DND-41 (cell line): Measurements from ENCODE around the gene ENTPD6.

Experiments
- ATAC-seq: fragments of 200-7000 bp; cut with Tn5 transposase; 3 replicates; pipeline ENCODE4 v1.9.1; 2021; ENCODE audit warnings: low read depth; ENCODE audit not compliant: insufficient read depth
- DNase-seq: peaks from one replicate; pipeline ENCODE4 v3.0.0-alpha.2; 2020
- H2AFZ ChIP-seq: 2 replicates; pipeline ENCODE4 v1.6.0; 2012; ENCODE audit warnings: low read depth, low read length
- H3K27ac ChIP-seq: 2 replicates; pipeline ENCODE4 v1.5.1; 2012; ENCODE audit warnings: low read length, inconsistent platforms
- H3K27me3 ChIP-seq: fragments of 200-600 bp; sonication (generic); 2 replicates; pipeline ENCODE4 v1.6.0; 2012; ENCODE audit warnings: low read length, mild to moderate bottlenecking, inconsistent platforms; ENCODE audit not compliant: insufficient read depth, poor library complexity
- H3K36me3 ChIP-seq: 2 replicates; pipeline ENCODE4 v1.5.1; 2012; ENCODE audit warnings: low read length, inconsistent platforms; ENCODE audit not compliant: insufficient read depth
- H3K4me1 ChIP-seq: 2 replicates; pipeline ENCODE4 v1.5.1; 2012; ENCODE audit warnings: mild to moderate bottlenecking, low read length; ENCODE audit not compliant: insufficient read depth
- H3K4me2 ChIP-seq: 2 replicates; pipeline ENCODE4 v1.6.0; 2012; ENCODE audit warnings: mild to moderate bottlenecking, moderate library complexity, low read length, inconsistent platforms; ENCODE audit not compliant: insufficient read depth
- H3K4me3 ChIP-seq, 2 experiments: fragments of 200-600 bp in 1 of 2; shearing (Covaris generic) in 1 of 2; 2 replicates each; pipeline ENCODE4 v1.5.1; 2012 to 2016; ENCODE audit warnings: inconsistent platforms in 2 of 2, low read length in 2 of 2, mild to moderate bottlenecking in 2 of 2, low read depth in 1 of 2, moderate library complexity in 1 of 2
- H3K79me2 ChIP-seq: 2 replicates; pipeline ENCODE4 v1.6.0; 2012; ENCODE audit warnings: low read length, inconsistent platforms; ENCODE audit not compliant: insufficient read depth
- H3K9ac ChIP-seq: 2 replicates; pipeline ENCODE4 v1.6.0; 2012; ENCODE audit warnings: low read depth, mild to moderate bottlenecking, inconsistent platforms, low read length, moderate library complexity
- H3K9me3 ChIP-seq: 2 replicates; pipeline ENCODE4 v1.5.1; 2012; ENCODE audit warnings: low read length, moderate library complexity, mild to moderate bottlenecking, inconsistent platforms; ENCODE audit not compliant: insufficient read depth, severe bottlenecking
- H4K20me1 ChIP-seq: 2 replicates; pipeline ENCODE4 v1.6.0; 2012; ENCODE audit warnings: low read length; ENCODE audit not compliant: insufficient read depth
- CTCF ChIP-seq: IDR thresholded peaks from 2 replicates; pipeline ENCODE4 v1.5.1; 2012; ENCODE audit warnings: borderline replicate concordance, low read length, moderate library complexity, mild to moderate bottlenecking; ENCODE audit not compliant: poor library complexity, severe bottlenecking; ENCODE audit errors: extremely low read depth
- EZH2 ChIP-seq: IDR thresholded peaks from 3 replicates; pipeline ENCODE4 v1.6.1; 2012; ENCODE audit warnings: borderline replicate concordance, low read depth, mild to moderate bottlenecking, moderate library complexity, low read length, inconsistent platforms; ENCODE audit not compliant: severe bottlenecking

Gene ENTPD6

GRCh38 chr20:25148181-25148981 is 47.1 kb upstream of the ENTPD6 start:
- no peak overlapping the region for H3K9ac ChIP-seq
- H3K9me3 ChIP-seq = no peaks in the 10 kb centered on the region
- H3K4me3 ChIP-seq = no peak overlapping the region
- DNase-seq = no peak
- no peaks in the 10 kb centered on the region for H3K4me1 ChIP-seq
- no peak overlapping the region for H3K4me2 ChIP-seq
- ATAC-seq = no peak
- no peaks in the 10 kb centered on the region for H4K20me1 ChIP-seq
- TF ChIP-seq EZH2 (no peak), CTCF (no peak)
- no peaks in the 10 kb centered on the region for H3K36me3 ChIP-seq
- no peak overlapping the region for H3K27ac ChIP-seq
- no peaks in the 10 kb centered on the region for H3K79me2 ChIP-seq
- H3K27me3 ChIP-seq = no peaks in the 10 kb centered on the region
- no peak overlapping the region for H2AFZ ChIP-seq

GRCh38 chr20:25148982-25149846 is 46.3 kb upstream of the ENTPD6 start:
- Histone ChIP-seq H3K79me2 (no peaks in the 10 kb centered on the region), H3K27ac (no peak overlapping the region), H3K4me2 (no peak overlapping the region), H4K20me1 (no peaks in the 10 kb centered on the region), H3K9me3 (no peaks in the 10 kb centered on the region), H3K36me3 (no peaks in the 10 kb centered on the region), H2AFZ (no peak overlapping the region), H3K4me3 (no peak overlapping the region), H3K9ac (no peak overlapping the region), H3K4me1 (no peaks in the 10 kb centered on the region), H3K27me3 (no peaks in the 10 kb centered on the region)
- TF ChIP-seq EZH2 (no peak), CTCF (no peak)
- ATAC-seq = no peak
- DNase-seq = no peak

GRCh38 chr20:25150016-25150415 is 45.5 kb upstream of the ENTPD6 start:
- DNase-seq = no peak
- TF ChIP-seq EZH2 = no peak
- TF ChIP-seq CTCF = no peak
- H3K4me1 ChIP-seq = no peaks in the 10 kb centered on the region
- H2AFZ ChIP-seq = no peak overlapping the region
- H4K20me1 ChIP-seq = no peaks in the 10 kb centered on the region
- no peaks in the 10 kb centered on the region for H3K79me2 ChIP-seq
- H3K27ac ChIP-seq = no peak overlapping the region
- H3K27me3 ChIP-seq = no peaks in the 10 kb centered on the region
- H3K9me3 ChIP-seq = no peaks in the 10 kb centered on the region
- no peak overlapping the region for H3K4me2 ChIP-seq
- H3K9ac ChIP-seq = no peak overlapping the region
- ATAC-seq = no peak
- H3K36me3 ChIP-seq = no peaks in the 10 kb centered on the region
- no peak overlapping the region for H3K4me3 ChIP-seq
